T-cell (primary cell): ENCODE data around the gene CCR7. TPM values are rescaled to one million over a fixed set of nuclear protein-coding genes. Genes with fewer than 3 reads are reported as not detected.
A peak's percentile ranks its signal among the peaks of the same experiment; 100 is the strongest.

Source experiments
- ATAC-seq, 4 experiments: fragments of 200-7000 bp in 3 of 4; fragments of 150-1000 bp in 1 of 4; cut with Tn5 transposase; replicated peaks in 1 of 4; 1 replicate in 3 of 4; 2 replicates in 1 of 4; pipeline ENCODE4 v1.10.0; 2021; ENCODE audit warnings: moderate library complexity in 3 of 4, mild to moderate bottlenecking in 2 of 4, moderate number of reproducible peaks in 1 of 4
- CTCF ChIA-PET, 2 donors: fragments of 300-600 bp; sonication (Branson Sonifier 250); formaldehyde crosslinking; loops; one replicate each; lab custom pipeline; 2022; ENCODE audit warnings: antibody characterized with exemption in 2 of 2; lab: Charles Lee
- POLR2A ChIA-PET, 2 donors: fragments of 300-600 bp; sonication (Branson Sonifier 250); formaldehyde crosslinking; loops; one replicate each; lab custom pipeline; 2022; ENCODE audit warnings: antibody characterized with exemption in 2 of 2; lab: Charles Lee
- DNase-seq, 35 experiments: peaks; one replicate each; pipeline versions ENCODE4 v3.0.0 to v3.0.0-alpha.2; 2013 to 2023
- H3K27ac ChIP-seq: one replicate; pipeline ENCODE4 v1.5.1; 2013; ENCODE audit warnings: low read length
- H3K27me3 ChIP-seq, 2 experiments: replicated peaks in 1 of 2; 1 replicate in 1 of 2; 2 replicates in 1 of 2; pipeline versions ENCODE4 v1.6.1 to v1.7.0; 2013; ENCODE audit warnings: low read length in 1 of 2, mixed read lengths in 1 of 2; ENCODE audit not compliant: control insufficient read depth in 2 of 2, insufficient read depth in 2 of 2; ENCODE audit errors: extremely low read depth in 1 of 2
- H3K36me3 ChIP-seq, 2 donors: 1 replicate in 1 of 2; 2 replicates in 1 of 2; pipeline versions ENCODE4 v1.6.1 to v1.7.0; 2013; ENCODE audit warnings: low read length in 1 of 2; ENCODE audit not compliant: control insufficient read depth in 2 of 2, insufficient read depth in 1 of 2; ENCODE audit errors: extremely low read depth in 1 of 2
- H3K4me1 ChIP-seq, 2 experiments: 1 replicate in 1 of 2; 2 replicates in 1 of 2; pipeline versions ENCODE4 v1.6.1 to v1.7.0; 2013; ENCODE audit warnings: low read length in 2 of 2, mixed read lengths in 1 of 2; ENCODE audit not compliant: insufficient read depth in 2 of 2, control insufficient read depth in 1 of 2; ENCODE audit errors: extremely low read depth in 1 of 2
- H3K4me3 ChIP-seq, 2 donors: 1 replicate in 1 of 2; 2 replicates in 1 of 2; pipeline versions ENCODE4 v1.5.1 to v1.7.0; 2013; ENCODE audit warnings: mild to moderate bottlenecking in 2 of 2, low read length in 1 of 2, moderate library complexity in 1 of 2; ENCODE audit not compliant: control insufficient read depth in 1 of 2; ENCODE audit errors: extremely low read depth in 1 of 2
- H3K9me3 ChIP-seq: 2 replicates; pipeline ENCODE4 v1.7.0; 2013
- H3K27ac Mint-ChIP-seq, 2 donors: one replicate each; pipeline ENCODE4 v1.8.0; 2020 to 2021; ENCODE audit warnings: mild to moderate bottlenecking in 2 of 2, mixed read lengths in 2 of 2
- H3K27me3 Mint-ChIP-seq, 2 donors: one replicate each; pipeline ENCODE4 v1.8.0; 2021 to 2022; ENCODE audit warnings: mixed read lengths in 2 of 2
- H3K36me3 Mint-ChIP-seq: one replicate; pipeline ENCODE4 v1.8.0; 2021; ENCODE audit warnings: mixed read lengths
- H3K4me1 Mint-ChIP-seq, 3 donors: one replicate each; pipeline ENCODE4 v1.8.0; 2020 to 2022; ENCODE audit warnings: mixed read lengths in 3 of 3, mild to moderate bottlenecking in 1 of 3
- H3K4me3 Mint-ChIP-seq, 3 donors: one replicate each; pipeline ENCODE4 v1.8.0; 2020 to 2022; ENCODE audit warnings: mild to moderate bottlenecking in 3 of 3, mixed read lengths in 3 of 3, moderate library complexity in 3 of 3
- H3K9me3 Mint-ChIP-seq, 3 donors: one replicate each; pipeline ENCODE4 v1.8.0; 2020 to 2022; ENCODE audit warnings: mixed read lengths in 3 of 3
- WGBS: methylation state at CpG from one replicate; pipeline ENCODE4 v1.1.5; 2013; ENCODE audit warnings: missing lambda C conversion rate; ENCODE audit not compliant: insufficient coverage; 5-methylcytosine and 5-hydroxymethylcytosine counted together
- total RNA-seq, 35 experiments: library from RNA in 6 of 35; stranded (reverse) in 6 of 35; fragments of 120-200 nt in 1 of 35; gene quantifications; one replicate each; pipeline versions ENCODE4 v1.2.1 to v1.2.4 and lab custom pipeline; 2013 to 2026

Gene CCR7
- total RNA-seq, 5 donors from 2014 or later (not counting 1 experiment from before 2014, with no cell fraction given): 173 to 438 (median 340) TPM

- DNase-seq (peak in 34 of 35 experiments; percentile 32 to 89 (median 72)), ATAC-seq (peak; percentile 36 to 74 (median 42))
- H3K36me3 ChIP-seq: no peaks in the 10 kb centered on the region
- H3K27ac ChIP-seq: peak overlapping the region; percentile 99
- CTCF ChIA-PET: no interaction called here
- 12% methylated on average over 8 of the region's 20 CpGs for WGBS
- H3K36me3 Mint-ChIP-seq: peaks cover 3% of the 10 kb centered on the region
- no peaks in the 10 kb centered on the region for H3K9me3 ChIP-seq
- peak overlapping the region; percentile 99 to 100 for H3K27ac Mint-ChIP-seq
- peak overlapping the region in 1 of 2 donors; percentile 11 for H3K4me3 ChIP-seq
- POLR2A ChIA-PET: interaction anchor here in 1 of 2 donors (1.9 kb wide), 1 partner anchor 36 kb away, joined by 9 read pairs; no protein-coding TSS in a partner anchor
- peak overlapping the region; percentile 72 to 77 (median 73) for H3K4me3 Mint-ChIP-seq
- no peaks in the 10 kb centered on the region for H3K27me3 Mint-ChIP-seq
- peaks cover 72 to 76% of the 10 kb centered on the region in 2 experiments for H3K4me1 ChIP-seq
- H3K4me1 Mint-ChIP-seq: peaks cover 92 to 99% (median 99%) of the 10 kb centered on the region in 3 donors
- no peaks in the 10 kb centered on the region for H3K9me3 Mint-ChIP-seq
- no peaks in the 10 kb centered on the region for H3K27me3 ChIP-seq
Measured at GRCh38 chr17:40598619-40599467, 33.6 kb upstream of the CCR7 start.

- Mint-ChIP-seq H3K27me3 (no peaks in the 10 kb centered on the region), H3K36me3 (peaks cover 3% of the 10 kb centered on the region), H3K4me3 (peak overlapping the region; percentile 72 to 77 (median 73)), H3K9me3 (no peaks in the 10 kb centered on the region), H3K27ac (peak overlapping the region; percentile 99 to 100), H3K4me1 (peaks cover 89 to 95% (median 94%) of the 10 kb centered on the region in 3 donors)
- 100% methylated on average over 1 of the region's 5 CpGs for WGBS
- POLR2A ChIA-PET: interaction anchor here (1.3 to 1.9 kb wide), 3 partner anchors 17 to 36 kb away, joined by 3 to 9 read pairs (median 4); no protein-coding TSS in a partner anchor
- ATAC-seq (no peak), DNase-seq (no peak)
- H3K27me3 ChIP-seq: no peaks in the 10 kb centered on the region
- peaks cover 70% of the 10 kb centered on the region in 2 experiments for H3K4me1 ChIP-seq
- no peaks in the 10 kb centered on the region for H3K9me3 ChIP-seq
- CTCF ChIA-PET: interaction anchor here in 1 of 2 donors (1.7 kb wide), 1 partner anchor 38 kb away, joined by 5 read pairs; no protein-coding TSS in a partner anchor
- H3K36me3 ChIP-seq: no peaks in the 10 kb centered on the region
- H3K4me3 ChIP-seq: no peak overlapping the region
- H3K27ac ChIP-seq: peak overlapping the region; percentile 99
Measured at GRCh38 chr17:40598301-40598618, 33.0 kb upstream of the CCR7 start.

- H3K4me1 ChIP-seq: peaks cover 64 to 67% of the 10 kb centered on the region in 2 experiments
- H3K27ac Mint-ChIP-seq: peak overlapping the region; percentile 99 to 100
- no peaks in the 10 kb centered on the region for H3K9me3 ChIP-seq
- H3K9me3 Mint-ChIP-seq: no peaks in the 10 kb centered on the region
- CTCF ChIA-PET: interaction anchor here (1.1 to 1.7 kb wide), 2 partner anchors 15 to 37 kb away, joined by 5 read pairs; no protein-coding TSS in a partner anchor
- DNase-seq: no peak
- POLR2A ChIA-PET: interaction anchor here (0.5 to 1.9 kb wide), 8 partner anchors 17 to 246 kb away, joined by 3 to 9 read pairs (median 4); no protein-coding TSS in a partner anchor
- H3K4me1 Mint-ChIP-seq: peaks cover 84 to 92% (median 89%) of the 10 kb centered on the region in 3 donors
- peak overlapping the region; percentile 99 for H3K27ac ChIP-seq
- H3K36me3 ChIP-seq: no peaks in the 10 kb centered on the region
- peaks cover 3% of the 10 kb centered on the region for H3K36me3 Mint-ChIP-seq
- no peak for ATAC-seq
- H3K4me3 Mint-ChIP-seq: peak overlapping the region; percentile 72 to 77 (median 73)
- peak overlapping the region in 1 of 2 donors; percentile 36 for H3K4me3 ChIP-seq
- WGBS: 63% methylated on average over 5 of the region's 9 CpGs
- H3K27me3 Mint-ChIP-seq: no peaks in the 10 kb centered on the region
- H3K27me3 ChIP-seq: no peaks in the 10 kb centered on the region
Measured at GRCh38 chr17:40597556-40598300, 32.5 kb upstream of the CCR7 start.

GRCh38 chr17:40597156-40597555, 31.9 kb upstream of the CCR7 start:
- ChIA-PET CTCF (interaction anchor here (1.1 to 1.7 kb wide), 2 partner anchors 15 to 37 kb away, joined by 5 read pairs; no protein-coding TSS in a partner anchor), POLR2A (interaction anchor here (0.5 to 1.9 kb wide), 8 partner anchors 18 to 246 kb away, joined by 3 to 9 read pairs (median 4); no protein-coding TSS in a partner anchor)
- no peaks in the 10 kb centered on the region for H3K36me3 ChIP-seq
- no peaks in the 10 kb centered on the region for H3K9me3 ChIP-seq
- no peaks in the 10 kb centered on the region for H3K27me3 ChIP-seq
- Mint-ChIP-seq H3K27ac (peak overlapping the region; percentile 99 to 100), H3K9me3 (no peaks in the 10 kb centered on the region), H3K4me3 (peak overlapping the region; percentile 6 to 77 (median 50)), H3K27me3 (no peaks in the 10 kb centered on the region), H3K4me1 (peaks cover 78 to 86% (median 84%) of the 10 kb centered on the region in 3 donors), H3K36me3 (peaks cover 3% of the 10 kb centered on the region)
- peaks cover 59 to 64% of the 10 kb centered on the region in 2 experiments for H3K4me1 ChIP-seq
- ATAC-seq (peak in 2 of 4 experiments; percentile 22 to 26), DNase-seq (peak in 4 of 35 experiments; percentile 21 to 61 (median 48))
- WGBS: no CpG with 5 or more reads among the region's 3 CpGs
- H3K27ac ChIP-seq: peak overlapping the region; percentile 99
- no peak overlapping the region for H3K4me3 ChIP-seq

- CTCF ChIA-PET: interaction anchor here in 1 of 2 donors (1.1 kb wide), 1 partner anchor 14 kb away, joined by 5 read pairs; no protein-coding TSS in a partner anchor
Measured at GRCh38 chr17:40596261-40596919, 31.1 kb upstream of the CCR7 start.

More at GRCh38 chr17:40596261-40596919, 31.1 kb upstream of the CCR7 start:
- Mint-ChIP-seq H3K4me3 (peak overlapping the region; percentile 34 to 77 (median 50)), H3K36me3 (peaks cover 3% of the 10 kb centered on the region), H3K27me3 (no peaks in the 10 kb centered on the region), H3K9me3 (no peaks in the 10 kb centered on the region), H3K4me1 (peaks cover 72 to 81% (median 78%) of the 10 kb centered on the region in 3 donors), H3K27ac (peak overlapping the region; percentile 99 to 100)
- Histone ChIP-seq H3K27ac (peak overlapping the region; percentile 99), H3K36me3 (no peaks in the 10 kb centered on the region), H3K9me3 (no peaks in the 10 kb centered on the region), H3K4me3 (no peak overlapping the region), H3K27me3 (no peaks in the 10 kb centered on the region), H3K4me1 (peaks cover 51 to 57% of the 10 kb centered on the region in 2 experiments)
- POLR2A ChIA-PET: interaction anchor here in 1 of 2 donors (1.1 kb wide), 1 partner anchor 33 kb away, joined by 4 read pairs; no protein-coding TSS in a partner anchor
- DNase-seq (peak in 3 of 35 experiments; percentile 21 to 55 (median 33)), ATAC-seq (peak; percentile 11 to 61 (median 40))
- WGBS: 72% methylated on average over 3 of the region's 7 CpGs
